Upper lobe of left lung (tissue), 4 donors: Measurements from ENCODE around the gene PIGL.

Experiments
- CTCF ChIP-seq, 6 experiments: fragments of 450-650 bp in 4 of 6; fragments of 200-600 bp in 2 of 6; sonication (generic) in 2 of 6; IDR thresholded peaks; one replicate each; pipeline ENCODE4 v1.5.1; 2016 to 2019; ENCODE audit warnings: antibody characterized with exemption in 6 of 6
- EP300 ChIP-seq, 4 donors: sonication (generic); formaldehyde crosslinking; IDR thresholded peaks; one replicate each; pipeline ENCODE4 v1.5.1; 2017; ENCODE audit warnings: antibody characterized with exemption in 4 of 4, control low read depth in 2 of 4
- POLR2A ChIP-seq, 4 donors: fragments of 450-650 bp; IDR thresholded peaks; one replicate each; pipeline ENCODE4 v1.5.1; 2016 to 2017; ENCODE audit warnings: antibody characterized with exemption in 4 of 4, mild to moderate bottlenecking in 2 of 4
- POLR2AphosphoS5 ChIP-seq, 2 donors: sonication (generic); formaldehyde crosslinking; IDR thresholded peaks; one replicate each; pipeline ENCODE4 v1.5.1; 2017; ENCODE audit warnings: antibody characterized with exemption in 2 of 2

- no peak for TF ChIP-seq POLR2AphosphoS5 (IDR thresholded peaks at IDR 0.05)
- TF ChIP-seq POLR2A (IDR thresholded peaks at IDR 0.05): no peak
- no peak for TF ChIP-seq CTCF (IDR thresholded peaks at IDR 0.05)
- no peak for TF ChIP-seq EP300 (IDR thresholded peaks at IDR 0.05)
These were observed 134.8 kb downstream of the PIGL start for GRCh38 chr17:16351831-16352230.
